Right lung (tissue), 5 donors: ENCODE measurements around the gene FAM89B. TPM values are rescaled to one million over a fixed set of nuclear protein-coding genes. Genes with fewer than 3 reads are reported as not detected.

Experiments
- DNase-seq, 2 donors: peaks; one replicate each; pipeline ENCODE4 v3.0.0-alpha.2; 2013
- polyA plus RNA-seq, 5 donors: library from polyadenylated mRNA; unstranded; fragments of 120-200 nt; gene quantifications; one replicate each; pipeline versions ENCODE4 v1.2.1 to v1.2.3, GENCODE V29; 2013; ENCODE audit warnings: inconsistent platforms in 1 of 5, low replicate concordance in 1 of 5; ENCODE audit not compliant: insufficient read length in 5 of 5, insufficient read depth in 1 of 5

The FAM89B gene
- polyA plus RNA-seq, 5 donors = 20.5 to 47.9 (median 28.7) TPM

DNA sequence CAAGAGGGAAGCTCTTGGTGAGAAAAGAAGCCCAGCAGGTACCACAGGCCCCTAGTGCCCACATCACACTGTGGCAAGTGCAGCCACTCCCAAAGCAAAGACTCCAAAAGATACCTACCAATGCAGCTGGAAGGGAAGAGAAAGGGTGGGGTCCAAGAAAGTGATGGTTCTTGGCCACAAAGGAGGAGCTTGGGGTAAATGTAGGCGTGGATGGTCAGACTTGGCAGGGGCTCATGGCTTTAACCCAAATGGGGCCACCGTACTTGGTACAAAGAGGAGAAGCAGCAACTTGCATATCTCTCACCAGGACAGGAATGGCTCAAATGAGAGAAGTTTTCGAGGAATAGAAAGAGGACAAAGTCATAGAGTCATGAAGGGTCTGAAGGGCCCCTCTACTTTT, 36.9 kb downstream of the FAM89B start:
- no peak for DNase-seq

GRCh38 chr11:65609665-65610064, 37.3 kb downstream of the FAM89B start:
- no peak for DNase-seq

GRCh38 chr11:65610404-65610803, 38.1 kb downstream of the FAM89B start:
- DNase-seq = no peak

GRCh38 chr11:65611028-65611757, 38.9 kb downstream of the FAM89B start:
- DNase-seq = no peak

DNA sequence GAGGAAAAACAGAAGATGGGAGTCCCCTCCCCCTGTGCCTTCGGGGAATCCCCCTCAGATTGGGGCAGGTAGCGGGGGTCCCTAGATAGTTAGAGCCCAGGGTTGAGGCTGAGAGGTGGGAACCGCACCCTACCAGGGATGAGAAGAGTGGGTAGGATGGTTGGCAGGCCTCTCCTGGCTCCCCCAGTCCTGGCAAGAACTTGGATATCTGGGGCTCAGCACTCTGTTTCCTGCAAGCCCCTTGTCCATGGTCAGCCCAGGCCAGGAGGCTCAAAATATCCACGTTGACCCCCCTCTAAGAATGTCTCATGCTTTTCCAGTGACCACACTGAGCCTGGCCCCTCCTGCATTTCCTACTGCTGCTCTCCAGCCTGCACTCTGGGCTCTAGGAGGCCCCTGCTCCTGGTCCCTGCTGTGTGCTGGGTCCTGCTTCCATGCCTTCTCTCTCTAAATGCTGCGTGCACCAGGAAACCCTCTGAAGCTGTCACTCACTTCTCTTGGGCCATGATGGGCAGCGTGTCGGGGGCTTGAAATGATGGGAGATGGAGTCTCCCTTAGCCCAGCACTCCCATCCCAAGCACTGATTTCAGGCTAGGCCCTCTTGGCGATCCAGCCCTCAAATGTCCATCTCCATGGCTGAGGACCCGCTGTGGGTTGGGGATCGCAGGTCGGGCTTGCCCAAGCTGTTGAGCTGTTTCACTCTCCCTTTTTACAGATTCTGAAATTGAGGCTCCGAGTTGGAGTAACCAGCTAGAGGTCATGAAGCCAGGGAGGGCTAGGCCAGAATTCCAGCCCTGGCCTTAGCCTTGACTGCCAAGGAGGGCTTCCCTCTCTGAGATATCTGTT, 39.6 kb downstream of the FAM89B start:
- DNase-seq = no peak

DNA sequence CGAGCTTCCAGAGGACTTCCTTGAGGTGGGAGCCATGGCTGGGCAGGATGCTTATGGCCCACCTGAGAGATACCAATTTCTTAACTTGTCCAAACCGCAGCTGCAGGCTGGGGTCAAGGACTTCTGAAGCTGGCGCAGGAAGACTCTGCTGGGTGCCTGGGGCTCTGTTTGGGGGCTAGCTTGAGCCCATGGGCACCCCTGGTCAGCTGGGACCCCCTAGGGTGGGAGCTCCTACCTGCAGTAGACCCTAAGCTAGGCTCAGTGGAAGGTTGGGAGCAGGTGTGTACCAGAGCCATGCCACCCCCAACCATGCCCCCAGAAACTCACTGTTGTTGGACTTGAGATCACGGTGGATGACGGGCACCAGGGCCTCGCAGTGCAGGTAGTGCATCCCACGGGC, 40.4 kb downstream of the FAM89B start:
- no peak for DNase-seq

DNA sequence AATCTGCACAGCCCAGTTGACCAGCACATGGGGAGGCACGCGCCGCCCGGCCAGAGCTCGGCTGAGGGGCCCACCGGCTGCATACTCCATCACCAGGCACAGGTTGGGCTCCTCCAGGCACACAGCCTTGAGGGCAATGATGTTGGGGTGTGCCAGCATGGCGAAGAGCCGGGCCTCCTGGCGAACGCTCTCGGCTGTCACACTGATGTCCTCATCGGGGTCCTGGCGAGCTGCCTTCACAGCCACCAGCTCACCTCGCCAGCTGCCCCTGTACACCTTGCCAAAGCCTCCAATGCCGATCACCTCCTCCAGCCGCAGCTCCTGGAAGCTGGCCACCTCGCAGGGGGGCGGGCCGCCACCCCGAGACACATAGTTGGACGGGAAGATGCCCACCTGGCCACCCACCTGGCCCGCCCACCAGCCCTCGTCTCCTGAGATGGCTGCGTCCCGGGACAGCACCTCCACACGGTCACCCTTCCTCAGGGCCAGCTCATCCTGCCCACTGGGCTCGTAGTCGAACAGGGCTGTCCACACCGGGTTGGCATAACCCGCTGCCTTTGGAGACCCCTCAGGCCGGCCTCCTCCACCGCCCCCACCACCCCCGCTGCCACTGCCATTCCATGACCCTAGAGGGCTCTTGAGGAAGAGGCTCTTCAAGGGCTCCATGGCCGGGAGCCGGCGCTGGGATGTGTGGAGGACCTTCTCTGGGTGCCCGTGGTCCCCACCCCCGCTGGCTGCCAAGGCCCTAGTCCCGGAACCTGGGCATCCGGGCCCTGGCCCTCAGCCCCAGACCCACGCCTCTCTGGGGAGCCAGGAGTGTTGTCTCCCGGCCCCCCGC, 41.0 kb downstream of the FAM89B start:
- DNase-seq = no peak

DNA sequence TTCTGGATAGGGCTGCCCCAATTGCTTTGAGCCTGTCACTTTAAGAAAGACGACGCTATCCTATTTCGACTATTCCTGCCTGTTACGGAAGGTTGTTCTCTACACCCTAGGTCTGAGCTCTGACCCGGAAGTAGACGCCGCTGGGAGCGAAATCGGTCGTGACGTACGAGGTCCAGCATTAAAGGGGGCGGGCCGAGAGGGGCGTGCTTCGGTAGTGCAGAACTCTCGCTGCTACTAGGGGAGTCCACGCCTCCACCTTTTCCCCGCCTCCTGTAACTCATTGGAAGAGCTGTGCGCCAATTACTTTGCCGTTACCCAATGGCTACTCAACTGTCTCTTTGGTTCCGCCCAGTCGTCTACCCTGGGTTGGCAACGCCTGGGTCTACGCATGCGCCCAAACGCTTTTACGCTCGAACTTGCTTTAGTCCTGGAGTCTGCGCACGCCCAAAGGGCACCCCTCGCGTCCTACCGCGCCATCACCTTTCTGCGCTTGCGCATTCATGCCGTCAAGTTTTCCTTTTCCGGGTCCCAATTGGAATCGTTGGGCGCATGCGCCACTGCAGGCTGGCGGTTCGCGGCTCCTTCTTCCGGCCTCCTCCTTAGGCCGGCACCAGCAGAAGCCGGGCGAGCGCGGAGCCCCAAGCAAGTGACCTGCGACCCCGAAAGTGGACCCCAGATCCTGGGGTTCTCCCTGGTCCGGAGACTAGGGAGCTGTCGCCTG, 43.1 kb downstream of the FAM89B start, which contains the start of gene PCNX3:
Gene PCNX3 (plus strand): TSS at position 548 of the 721 bp plus-strand sequence. CDS start 536 bp downstream, outside the sequence.
- DNase-seq = peak; percentile 100

DNA sequence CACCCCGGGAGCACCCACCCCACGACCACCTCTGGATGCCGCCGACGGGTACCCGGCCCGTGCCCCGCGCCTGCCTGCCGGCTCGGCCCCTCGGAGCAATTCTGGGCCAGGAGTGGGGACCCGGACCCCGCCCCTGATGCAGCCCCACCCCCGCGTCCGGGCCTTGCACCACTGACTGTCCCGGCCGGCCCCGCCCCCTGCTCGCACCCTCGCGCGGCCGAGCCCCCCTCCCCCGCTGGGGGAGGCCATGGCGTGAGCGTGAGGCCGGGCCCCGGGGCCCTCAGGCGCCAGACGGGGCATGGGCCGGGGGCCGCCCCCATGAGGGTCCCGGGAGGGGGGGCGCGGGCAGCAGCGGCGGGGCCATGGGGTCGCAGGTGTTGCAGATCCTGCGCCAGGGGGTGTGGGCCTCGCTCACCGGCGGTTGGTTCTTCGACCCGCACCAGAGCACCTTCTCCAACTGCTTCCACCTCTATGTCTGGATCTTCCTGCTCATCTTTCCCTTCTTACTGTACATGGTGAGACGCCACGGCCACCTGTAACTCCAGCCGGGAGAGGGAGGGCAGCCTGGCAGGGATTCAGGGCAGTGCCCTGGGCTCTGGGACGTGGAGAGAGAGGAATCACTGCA, 43.7 kb downstream of the FAM89B start:
- DNase-seq = no peak

DNA sequence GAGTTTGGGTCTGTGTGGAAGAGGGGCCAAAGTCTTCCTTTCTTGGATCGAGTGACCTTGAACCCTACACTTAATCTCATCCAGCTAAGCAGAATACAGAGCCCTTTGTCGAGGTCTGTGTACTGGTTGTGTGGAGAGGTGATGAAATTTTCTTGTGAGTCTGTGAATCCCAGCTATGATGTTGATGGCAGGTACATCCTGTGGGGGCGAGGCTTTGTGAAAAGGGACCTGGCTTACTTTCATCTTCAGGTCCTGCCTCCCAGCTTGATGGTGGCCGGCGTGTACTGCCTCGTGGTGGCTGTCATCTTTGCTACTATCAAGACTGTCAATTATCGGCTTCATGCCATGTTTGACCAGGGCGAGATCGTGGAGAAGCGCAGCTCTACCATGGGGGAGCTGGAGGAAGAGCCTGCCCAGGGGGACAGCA, 44.2 kb downstream of the FAM89B start:
- no peak for DNase-seq

DNA sequence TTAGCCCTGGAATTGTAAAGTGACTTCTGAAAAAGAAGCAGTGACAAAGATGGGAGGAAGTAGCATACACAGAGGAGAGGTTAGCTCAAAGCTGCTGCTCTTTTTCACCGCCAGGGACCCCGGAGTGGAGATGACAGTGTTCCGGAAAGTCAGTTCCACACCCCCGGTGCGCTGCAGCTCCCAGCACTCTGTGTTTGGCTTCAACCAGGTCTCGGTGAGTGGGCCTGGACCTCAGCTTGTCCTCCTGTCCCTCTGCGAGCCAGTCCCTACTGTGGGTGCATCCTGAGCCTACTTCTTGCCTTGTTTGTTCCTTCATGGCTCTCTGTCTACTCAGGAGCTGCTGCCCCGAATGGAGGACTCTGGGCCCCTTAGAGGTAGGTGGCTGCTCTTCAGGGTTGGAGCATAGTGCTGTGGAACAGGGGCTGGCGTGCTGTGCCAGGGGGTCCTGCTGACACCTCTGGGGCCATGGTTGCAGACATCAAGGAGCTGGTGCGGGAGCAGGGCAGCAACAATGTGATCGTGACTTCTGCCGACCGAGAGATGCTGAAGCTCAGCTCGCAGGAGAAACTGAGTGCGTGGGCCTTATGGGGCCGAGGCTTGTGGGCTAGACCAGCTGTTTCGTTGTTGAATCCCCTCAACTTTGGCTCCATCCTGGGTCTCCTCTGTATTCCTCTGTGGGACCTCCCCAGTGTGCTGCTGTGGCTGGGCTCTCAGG, 45.0 kb downstream of the FAM89B start:
- DNase-seq = no peak

GRCh38 chr11:65617990-65618751, 45.8 kb downstream of the FAM89B start:
- no peak for DNase-seq

DNA sequence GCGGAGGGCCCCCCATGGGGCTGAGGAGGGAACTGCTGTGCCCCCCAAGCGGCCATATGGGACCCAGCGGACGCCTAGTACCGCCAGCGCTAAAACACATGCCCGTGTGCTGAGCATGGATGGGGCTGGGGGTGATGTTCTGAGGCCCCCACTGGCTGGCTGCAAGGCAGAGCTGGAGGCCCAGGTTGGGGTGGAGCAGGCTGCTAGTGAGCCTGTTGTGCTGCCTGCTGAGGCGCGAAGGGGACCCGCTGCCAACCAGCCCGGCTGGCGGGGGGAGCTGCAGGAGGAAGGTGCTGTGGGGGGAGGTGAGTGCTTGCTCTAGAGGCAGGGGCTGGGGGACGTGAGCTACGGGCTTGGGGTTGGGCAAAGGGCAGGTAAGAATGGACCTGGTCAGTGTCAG, 46.4 kb downstream of the FAM89B start:
- no peak for DNase-seq

- DNase-seq = no peak
These were observed 47.1 kb downstream of the FAM89B start for GRCh38 chr11:65619281-65619928.

- no peak for DNase-seq
These were observed 48.3 kb downstream of the FAM89B start for GRCh38 chr11:65620666-65621065.

GRCh38 chr11:65621460-65621859, 49.1 kb downstream of the FAM89B start:
- no peak for DNase-seq

DNA sequence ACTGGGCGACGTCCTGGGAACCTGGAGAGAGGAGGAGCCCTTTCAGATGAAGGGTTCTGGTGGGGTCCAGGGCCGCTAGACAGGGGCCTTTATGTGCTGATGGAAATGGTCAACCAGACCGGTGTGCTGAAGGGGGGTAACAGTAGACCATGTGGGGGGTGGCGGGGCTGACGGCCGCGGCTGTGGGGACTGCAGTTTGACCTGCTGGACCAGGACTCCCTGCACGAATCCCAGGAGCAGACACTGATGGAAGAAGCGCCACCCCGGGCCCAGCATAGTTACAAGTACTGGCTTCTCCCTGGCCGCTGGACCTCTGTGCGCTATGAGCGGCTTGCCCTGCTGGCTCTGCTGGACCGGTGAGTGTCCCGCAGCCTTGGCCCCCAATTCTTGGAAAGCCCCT, 49.7 kb downstream of the FAM89B start:
- no peak for DNase-seq

GRCh38 chr11:65623177-65623576, 50.8 kb downstream of the FAM89B start:
- no peak for DNase-seq
